HTR-8/SVneo (cell line): Measurements from ENCODE around the gene POPDC3.
"Not testable (repeated sequence)": the region's sequence is repeated elsewhere in the genome, so short reads cannot be mapped to it uniquely, and the experiment has no call there.

Source experiments
- DNase-seq: peaks from one replicate; pipeline ENCODE4 v3.0.0; 2011; ENCODE audit warnings: low spot score, mixed read lengths; ENCODE audit not compliant: insufficient read length
- FAIRE-seq: peaks from 2 replicates; lab custom pipeline; 2011; peaks lifted over from hg19 to GRCh38; lab: Jason Lieb, UNC

Gene POPDC3

GRCh38 chr6:105199711-105200110, 19.9 kb upstream of the POPDC3 start:
- DNase-seq: no peak

GRCh38 chr6:105196076-105196475, 16.3 kb upstream of the POPDC3 start:
- FAIRE-seq (no peak), DNase-seq (no peak)

More at GRCh38 chr6:105199711-105200110, 19.9 kb upstream of the POPDC3 start:
- FAIRE-seq: no peak

GRCh38 chr6:105194591-105194990, 14.8 kb upstream of the POPDC3 start:
- DNase-seq: no peak
- no peak for FAIRE-seq

- FAIRE-seq (no peak), DNase-seq (no peak)
Observed at GRCh38 chr6:105194106-105194505, 14.3 kb upstream of the POPDC3 start.

GRCh38 chr6:105193647-105194046, 13.8 kb upstream of the POPDC3 start:
- DNase-seq (no peak), FAIRE-seq (no peak)

DNA sequence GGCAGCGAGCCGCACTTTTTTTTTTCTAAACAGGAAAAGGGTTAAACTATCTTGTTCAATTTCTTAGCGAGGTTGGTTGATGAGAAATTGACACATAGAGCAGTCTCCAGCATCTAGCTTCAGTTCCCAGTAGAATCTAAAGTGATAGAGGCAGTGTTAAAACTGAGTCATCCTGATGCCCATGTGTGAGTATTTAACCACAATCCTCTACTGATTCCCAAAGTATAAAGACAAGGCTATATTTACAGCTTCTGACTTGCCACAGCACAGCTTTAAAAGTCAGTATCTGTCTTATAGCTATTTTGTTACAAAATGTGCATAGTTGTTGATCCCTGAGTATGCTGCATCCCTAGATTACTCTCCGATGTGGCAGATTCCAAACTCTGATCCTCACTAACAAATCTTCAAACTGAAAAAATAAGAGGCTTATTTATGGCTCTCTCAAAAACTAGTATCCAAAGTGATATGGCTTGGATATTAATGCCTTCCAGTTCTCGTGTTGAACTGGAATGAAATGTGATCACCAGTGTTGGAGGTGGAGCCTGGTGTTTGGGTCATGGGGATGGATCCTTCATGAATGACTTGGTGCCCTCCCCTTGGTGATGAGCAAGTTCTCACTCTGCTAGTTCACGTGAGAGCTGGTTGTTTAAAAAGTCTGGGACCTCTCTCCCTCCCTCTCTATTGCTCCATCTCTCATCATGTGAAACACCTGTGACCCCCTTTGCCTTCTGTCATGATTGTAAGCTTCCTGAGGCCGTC, 13.1 kb upstream of the POPDC3 start:
- no peak for FAIRE-seq
- no peak for DNase-seq

- DNase-seq (no peak), FAIRE-seq (no peak)
Observed at GRCh38 chr6:105191351-105191750, 11.5 kb upstream of the POPDC3 start.

DNA sequence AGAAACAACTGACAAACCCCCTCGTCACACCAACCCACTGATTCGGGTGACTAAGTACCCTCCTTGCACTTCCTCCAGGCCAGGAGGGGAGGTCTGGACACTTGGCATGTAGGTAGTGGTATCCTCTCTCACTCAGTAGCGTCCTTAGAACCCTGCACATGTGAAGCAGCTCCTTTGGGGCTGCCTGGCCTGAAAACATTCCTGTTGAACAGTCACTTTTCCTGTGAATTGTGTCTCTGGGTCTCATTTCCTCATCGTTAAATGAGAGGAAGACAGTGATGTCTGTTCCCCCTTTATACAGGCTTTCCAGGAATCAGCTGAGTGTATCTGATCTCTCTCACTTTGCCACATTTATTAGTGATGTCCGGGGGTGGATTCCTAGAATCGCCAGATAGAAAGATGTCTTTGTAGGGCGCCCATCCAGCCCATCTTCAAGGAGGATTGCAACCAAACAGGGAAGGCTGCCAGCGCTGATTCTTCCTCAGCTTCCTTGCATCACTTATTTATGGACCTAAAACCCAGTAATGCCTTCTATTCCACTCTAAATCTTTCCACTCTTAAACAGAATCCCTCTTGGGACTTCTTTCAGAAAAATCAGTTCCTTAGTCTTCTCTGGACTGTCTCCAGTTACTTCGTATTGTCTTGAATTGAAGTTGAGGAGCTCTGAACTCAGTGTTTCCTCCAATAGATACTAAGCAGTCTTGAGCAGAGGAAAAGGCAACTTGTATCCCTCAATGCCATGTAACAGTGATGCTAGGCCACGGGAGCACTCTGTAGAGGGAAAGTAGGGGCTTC, 9.4 kb upstream of the POPDC3 start:
- no peak for FAIRE-seq
- DNase-seq: no peak

DNA sequence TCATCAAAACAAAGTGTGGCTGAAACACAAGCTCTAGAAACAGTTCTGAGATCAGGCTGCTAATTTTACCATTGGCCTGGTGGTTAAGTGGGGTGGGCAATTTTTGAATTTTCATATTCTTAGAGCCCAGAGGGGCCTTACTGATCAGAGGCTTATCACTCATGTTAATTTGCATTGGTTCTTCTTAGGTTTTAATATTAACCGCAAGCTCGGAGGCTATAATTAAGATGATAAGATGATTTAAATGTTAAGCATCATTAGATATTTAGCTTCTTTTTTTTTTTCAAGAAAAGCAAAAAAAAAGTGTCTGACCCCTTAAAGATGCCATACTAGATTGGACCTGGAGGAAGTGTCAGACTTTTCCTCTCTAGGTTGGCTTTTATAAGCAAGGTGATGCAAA, 8.4 kb upstream of the POPDC3 start:
- DNase-seq (no peak), FAIRE-seq (no peak)

- no peak for DNase-seq
- FAIRE-seq: no peak
Observed at GRCh38 chr6:105186576-105186975, 6.8 kb upstream of the POPDC3 start.

- no peak for FAIRE-seq
- no peak for DNase-seq
Observed at GRCh38 chr6:105184921-105185320, 5.1 kb upstream of the POPDC3 start.

- no peak for FAIRE-seq
- DNase-seq: no peak
Observed at GRCh38 chr6:105181981-105182515, 2.2 kb upstream of the POPDC3 start.

- DNase-seq (no peak), FAIRE-seq (no peak)
Observed at GRCh38 chr6:105178636-105179035, 1.2 kb downstream of the POPDC3 start.

DNA sequence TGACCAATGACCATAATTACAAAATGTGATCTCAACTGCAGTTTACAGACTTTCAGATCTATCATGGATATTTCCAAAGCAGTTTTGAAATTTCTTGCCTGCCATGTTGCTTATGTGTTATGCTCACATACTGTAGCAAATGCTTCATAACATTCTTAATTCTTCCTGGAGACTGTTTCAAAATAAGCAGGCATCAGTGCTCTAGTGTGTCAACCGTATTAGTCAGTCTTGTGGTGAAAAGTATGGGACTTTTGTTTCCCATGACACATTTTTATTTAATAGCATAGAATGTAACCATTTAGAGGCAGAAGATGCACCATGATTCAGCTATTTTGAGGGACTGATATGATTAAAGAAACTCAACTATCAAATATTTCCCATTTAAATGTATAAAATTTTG, 1.7 kb downstream of the POPDC3 start:
- FAIRE-seq (no peak), DNase-seq (peak; percentile 30)

DNA sequence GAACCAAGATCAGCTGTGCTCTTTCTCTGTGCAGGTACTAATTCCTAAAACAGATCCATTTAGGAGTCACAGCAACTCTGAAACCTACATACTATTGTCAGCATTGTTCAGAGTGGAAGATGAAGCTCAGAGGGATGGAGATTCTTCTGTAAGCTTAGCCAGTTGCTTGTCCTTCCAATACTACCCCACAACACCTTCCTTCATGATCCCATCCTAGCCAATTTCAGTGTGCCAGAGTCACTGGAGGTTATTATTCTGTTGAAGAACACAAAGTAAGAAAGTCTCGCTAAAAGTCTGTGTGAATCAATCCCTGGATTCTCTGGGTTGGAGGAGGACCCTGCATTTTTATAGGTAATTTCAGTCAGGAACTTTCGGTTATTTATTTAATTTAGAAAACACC, 2.3 kb downstream of the POPDC3 start:
- no peak for DNase-seq
- no peak for FAIRE-seq

GRCh38 chr6:105174512-105174911, 5.3 kb downstream of the POPDC3 start:
- FAIRE-seq: no peak
- no peak for DNase-seq

DNA sequence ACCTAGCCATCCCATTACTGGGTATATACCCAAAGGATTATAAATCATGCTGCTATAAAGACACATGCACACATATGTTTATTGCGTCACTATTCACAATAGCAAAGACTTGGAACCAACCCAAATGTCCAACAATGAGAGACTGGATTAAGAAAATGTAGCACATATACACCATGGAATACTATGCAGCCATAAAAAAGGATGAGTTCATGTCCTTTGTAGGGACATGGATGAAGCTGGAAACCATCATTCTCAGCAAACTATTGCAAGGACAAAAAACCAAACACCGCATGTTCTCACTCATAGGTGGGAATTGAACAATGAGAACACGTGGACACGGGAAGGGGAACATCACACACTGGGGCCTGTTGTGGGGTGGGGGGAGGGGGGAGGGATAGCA, 7.3 kb downstream of the POPDC3 start:
- not testable (repeated sequence) for DNase-seq, FAIRE-seq

- FAIRE-seq (no peak), DNase-seq (no peak)
Observed at GRCh38 chr6:105170059-105170458, 9.8 kb downstream of the POPDC3 start.

GRCh38 chr6:105167914-105168313, 11.9 kb downstream of the POPDC3 start:
- FAIRE-seq (no peak), DNase-seq (no peak)

DNA sequence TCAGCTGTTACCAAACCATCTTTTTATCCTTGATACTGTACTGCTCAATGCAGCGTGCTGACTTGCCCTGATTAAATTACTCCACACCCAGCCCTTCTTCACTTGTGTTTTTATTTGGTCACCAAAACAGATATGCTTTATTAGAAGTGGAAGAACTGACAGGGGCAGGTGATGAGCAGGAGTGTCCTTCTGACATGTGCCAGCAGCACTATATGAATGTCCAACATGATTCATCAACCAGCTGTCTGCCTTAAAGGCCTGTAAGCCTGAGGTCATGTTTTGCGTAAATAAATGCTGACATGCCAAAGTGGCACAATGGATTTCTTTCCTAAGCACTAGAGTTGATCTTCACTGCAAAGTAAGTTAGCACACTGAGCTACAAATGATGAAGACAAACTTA, 15.4 kb downstream of the POPDC3 start:
- peak; percentile 10 for DNase-seq
- FAIRE-seq: no peak

DNA sequence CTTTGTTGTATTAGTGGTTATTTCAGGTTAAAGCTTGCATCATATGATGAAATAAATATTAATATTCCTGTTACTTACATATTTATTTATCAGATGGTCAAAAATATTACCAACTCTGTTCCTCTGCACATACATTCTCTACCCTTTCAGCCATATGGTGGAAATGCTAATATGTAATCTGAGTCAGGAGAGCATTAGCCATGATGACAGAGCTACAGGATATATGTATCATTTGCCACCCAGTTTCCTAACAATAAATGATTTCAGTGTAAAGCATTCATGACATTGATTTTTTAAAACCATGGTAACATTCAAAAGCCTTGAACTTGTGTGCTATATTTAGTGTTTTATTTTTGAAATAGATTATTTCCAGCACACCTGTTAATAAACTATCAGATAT, 16.6 kb downstream of the POPDC3 start:
- DNase-seq (no peak), FAIRE-seq (no peak)
